Mucosa of descending colon (tissue), 3 donors: Measurements from ENCODE around the gene LILRB5. TPM values are rescaled to one million over a fixed set of nuclear protein-coding genes. Genes with fewer than 3 reads are reported as not detected.
"Not testable (repeated sequence)": the region's sequence is repeated elsewhere in the genome, so short reads cannot be mapped to it uniquely, and the experiment has no call there.

ENCODE experiments used
- ATAC-seq: fragments of 200-7000 bp; cut with Tn5 transposase; one replicate; pipeline ENCODE4 v1.9.1; 2020; ENCODE audit warnings: mild to moderate bottlenecking, moderate library complexity
- DNase-seq, 3 donors: peaks; one replicate each; pipeline ENCODE4 v3.0.0-alpha.2; 2020
- H3K36me3 ChIP-seq: fragments of 200-600 bp; one replicate; pipeline ENCODE4 v1.8.0; 2021; ENCODE audit warnings: low read depth, mild to moderate bottlenecking
- H3K4me1 ChIP-seq: fragments of 200-600 bp; one replicate; pipeline ENCODE4 v1.8.0; 2021; ENCODE audit warnings: low read depth, mild to moderate bottlenecking
- H3K4me3 ChIP-seq: fragments of 200-600 bp; one replicate; pipeline ENCODE4 v1.8.0; 2021; ENCODE audit warnings: mild to moderate bottlenecking
- H3K9me3 ChIP-seq: fragments of 200-600 bp; one replicate; pipeline ENCODE4 v1.8.0; 2021; ENCODE audit warnings: mild to moderate bottlenecking
- CTCF ChIP-seq: fragments of 200-600 bp; IDR thresholded peaks from one replicate; pipeline ENCODE4 v1.8.0; 2022; ENCODE audit warnings: antibody characterized with exemption, mild to moderate bottlenecking
- intact Hi-C, 2 donors: fragments of 100-400 bp; cut with DNase I in 1 of 2; cut with micrococcal nuclease in 1 of 2; formaldehyde crosslinking; loops; one replicate each; pipeline versions ENCODE4 v1.11.0 to v1.11.1; 2022; cut with DNase I, micrococcal nuclease
- total RNA-seq, 3 donors: library from RNA; stranded (reverse); fragmentation: NEBNext Ultra II Directional in 2 of 3; extraction: Animal tissue kit (Norgen Biotek cat#: 25700) in 2 of 3; gene quantifications; one replicate each; pipeline versions ENCODE4 v1.2.1 to v1.2.4, GENCODE V29; 2021 to 2023
- donor health status: DM: no; HTN: no; CAD: no; lungs with moderate emphysema.
- donor health status: DM: no; HTN: no; CAD: no.
- donor health status: DM: no; HTN: yes; CAD: no.

The LILRB5 gene
- total RNA-seq, 3 donors from 2014 or later, result 5.4 to 17.5 (median 12.2) TPM

- H3K9me3 ChIP-seq, H3K4me1 ChIP-seq, DNase-seq, H3K36me3 ChIP-seq, intact Hi-C loops, ATAC-seq, H3K4me3 ChIP-seq: not testable (repeated sequence)
Measured at GRCh38 chr19:54219702-54220101, 37.4 kb downstream of the LILRB5 start.

GRCh38 chr19:54218960-54219661 is 38.0 kb downstream of the LILRB5 start:
- intact Hi-C loops, result no loop called here
- Histone ChIP-seq H3K4me3 (no peak overlapping the region), H3K4me1 (no peaks in the 10 kb centered on the region), H3K36me3 (no peaks in the 10 kb centered on the region), H3K9me3 (no peaks in the 10 kb centered on the region)
- DNase-seq (no peak), ATAC-seq (no peak)
- TF ChIP-seq CTCF, result no peak

- no peaks in the 10 kb centered on the region for H3K36me3 ChIP-seq
- no peak for DNase-seq
- no peaks in the 10 kb centered on the region for H3K4me1 ChIP-seq
- no peak for TF ChIP-seq CTCF
- no peaks in the 10 kb centered on the region for H3K9me3 ChIP-seq
- no peak overlapping the region for H3K4me3 ChIP-seq
- ATAC-seq, result no peak
- intact Hi-C loops, result no loop called here
Measured at GRCh38 chr19:54218259-54218658, 38.8 kb downstream of the LILRB5 start.

GRCh38 chr19:54217517-54218247 is 39.4 kb downstream of the LILRB5 start:
- ATAC-seq, intact Hi-C loops, H3K36me3 ChIP-seq, H3K4me3 ChIP-seq, H3K9me3 ChIP-seq, H3K4me1 ChIP-seq, DNase-seq: not testable (repeated sequence)

GRCh38 chr19:54216869-54217268 is 40.2 kb downstream of the LILRB5 start:
- ATAC-seq (no peak), DNase-seq (no peak)
- no peak for TF ChIP-seq CTCF
- Histone ChIP-seq H3K4me3 (no peak overlapping the region), H3K36me3 (no peaks in the 10 kb centered on the region), H3K4me1 (no peaks in the 10 kb centered on the region), H3K9me3 (no peaks in the 10 kb centered on the region)
- intact Hi-C loops, result no loop called here

GRCh38 chr19:54214734-54215133 is 42.3 kb downstream of the LILRB5 start:
- peaks cover 18% of the 10 kb centered on the region for H3K4me1 ChIP-seq
- H3K9me3 ChIP-seq, DNase-seq, ATAC-seq, H3K4me3 ChIP-seq, H3K36me3 ChIP-seq, intact Hi-C loops: not testable (repeated sequence)

GRCh38 chr19:54214217-54214616 is 42.9 kb downstream of the LILRB5 start:
- intact Hi-C loops, ATAC-seq, H3K36me3 ChIP-seq, DNase-seq, H3K9me3 ChIP-seq, H3K4me3 ChIP-seq: not testable (repeated sequence)
- H3K4me1 ChIP-seq, result peaks cover 23% of the 10 kb centered on the region
